ENCODE measurements around the gene EARS2.

The EARS2 gene

DNA sequence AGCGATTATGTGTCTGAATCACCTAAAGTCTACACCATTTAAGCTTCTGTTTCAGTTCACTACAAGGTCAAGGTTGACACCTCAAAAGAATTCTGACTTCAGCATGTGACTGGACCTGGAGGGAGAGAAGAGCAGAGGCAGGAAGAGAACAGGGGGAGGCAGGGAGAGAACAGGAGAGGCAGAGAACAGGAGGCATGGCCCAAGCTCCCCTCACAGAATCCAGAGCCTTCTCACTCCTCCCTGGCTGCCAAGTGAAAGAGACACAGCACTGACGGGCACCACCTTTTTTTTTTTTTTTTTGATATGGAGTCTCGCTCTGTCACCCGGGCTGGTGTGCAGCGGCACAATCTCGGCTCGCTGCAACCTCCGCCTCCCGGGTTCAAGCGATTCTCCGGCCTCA lies 58.3 kb downstream of the EARS2 start:
- H3K4me3 ChIP-seq (ENCODE audit: low read depth, low read length), result no peak overlapping the region
- TF ChIP-seq CTCF (IDR thresholded peaks at IDR 0.05; ENCODE audit: low read depth, low read length), result no peak

GRCh38 chr16:23497543-23497868 lies 59.6 kb downstream of the EARS2 start:
- no peak for TF ChIP-seq CTCF (IDR thresholded peaks at IDR 0.05; ENCODE audit: low read depth, low read length)
- H3K4me3 ChIP-seq (ENCODE audit: low read depth, low read length), result no peak overlapping the region

GRCh38 chr16:23496821-23497542 lies 60.2 kb downstream of the EARS2 start:
- TF ChIP-seq CTCF (IDR thresholded peaks at IDR 0.05; ENCODE audit: low read depth, low read length), result no peak
- H3K4me3 ChIP-seq (ENCODE audit: low read depth, low read length), result no peak overlapping the region

DNA sequence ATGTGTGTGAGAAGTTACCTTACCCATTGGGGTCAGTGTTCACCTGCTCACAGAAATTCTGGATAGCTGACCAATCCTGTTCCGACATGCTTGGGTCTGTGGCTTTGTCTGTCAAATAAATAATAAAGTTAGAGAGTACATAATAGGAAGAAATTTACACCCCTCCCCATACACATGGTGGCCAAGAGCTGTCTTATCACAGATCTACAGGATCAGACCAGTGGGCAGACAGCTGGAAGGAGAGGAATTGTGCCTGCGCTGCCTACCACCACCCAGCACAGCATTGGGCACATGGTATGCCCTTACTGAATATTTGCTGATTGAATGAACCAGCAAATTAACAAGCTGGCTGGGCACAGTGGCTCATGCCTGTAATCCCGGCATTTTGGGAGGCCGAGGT lies 61.5 kb downstream of the EARS2 start:
- H3K4me3 ChIP-seq (ENCODE audit: low read depth, low read length), result no peak overlapping the region
- TF ChIP-seq CTCF (IDR thresholded peaks at IDR 0.05; ENCODE audit: low read depth, low read length), result no peak

DNA sequence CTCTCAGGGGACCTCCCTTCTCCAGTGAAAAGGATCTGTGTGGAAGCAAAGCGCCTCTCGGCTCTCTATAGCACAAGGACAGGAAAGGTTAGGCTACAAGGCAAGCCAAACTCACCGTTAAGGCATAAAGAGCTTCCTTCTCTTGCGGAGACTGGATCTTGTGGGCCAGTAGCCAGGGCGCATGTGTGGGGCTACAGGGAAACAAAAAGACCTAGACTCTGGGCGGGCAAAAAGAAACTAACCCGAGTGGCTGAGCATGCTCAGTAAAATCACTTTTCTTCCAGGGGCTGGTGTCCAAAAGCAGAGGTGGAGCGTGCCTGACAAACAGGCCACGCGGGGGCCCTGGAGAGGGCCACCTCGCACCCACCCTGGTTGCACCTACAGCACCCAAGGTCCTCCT lies 63.0 kb downstream of the EARS2 start:
- no peak overlapping the region for H3K4me3 ChIP-seq (ENCODE audit: low read depth, low read length)
- no peak for TF ChIP-seq CTCF (IDR thresholded peaks at IDR 0.05; ENCODE audit: low read depth, low read length)

GRCh38 chr16:23491490-23492391 lies 65.4 kb downstream of the EARS2 start:
- no peak for TF ChIP-seq CTCF (IDR thresholded peaks at IDR 0.05; ENCODE audit: low read depth, low read length)
- no peak overlapping the region for H3K4me3 ChIP-seq (ENCODE audit: low read depth, low read length)

DNA sequence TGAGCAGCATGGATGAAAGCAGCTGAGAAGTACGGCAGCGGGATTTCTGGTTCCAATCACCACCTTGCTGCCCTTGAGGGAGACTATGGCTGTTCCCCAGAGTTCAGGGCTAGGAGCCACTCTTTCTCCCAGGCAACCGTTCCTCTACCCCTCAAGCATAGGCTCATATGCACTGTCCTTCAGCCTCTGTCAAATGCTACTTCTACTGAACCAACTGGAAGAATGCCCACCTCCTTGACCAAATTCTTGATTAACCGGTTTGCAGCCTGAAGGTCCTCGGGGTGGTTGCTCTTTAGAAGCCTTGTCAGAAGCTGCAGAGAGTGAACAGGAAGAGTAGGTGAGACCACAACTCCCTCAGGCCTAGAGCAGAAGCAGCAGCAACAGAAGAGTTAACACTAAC lies 70.7 kb downstream of the EARS2 start:
- H3K4me3 ChIP-seq (ENCODE audit: low read depth, low read length), result no peak overlapping the region
- TF ChIP-seq CTCF (IDR thresholded peaks at IDR 0.05; ENCODE audit: low read depth, low read length), result no peak
